Airway epithelial cell (primary cell): ENCODE results near the gene OR2A7. TPM values are rescaled to one million over a fixed set of nuclear protein-coding genes. Genes with fewer than 3 reads are reported as not detected.

Source experiments
- total RNA-seq: library from RNA; depleted of rRNA; stranded (reverse); fragments of >200 nt; gene quantifications from 2 replicates; pipeline ENCODE4 v1.2.3, GENCODE V29; 2015

OR2A7 gene
- total RNA-seq, result 2.5 and 2.7 TPM in 2 replicates

GRCh38 chr7:144264692-144265091 lies at the start of gene OR2A7:
Gene OR2A7, minus strand, starts transcription at chr7:144264792. Its CDS starts 5,164 bp downstream, at chr7:144259628.

GRCh38 chr7:144311872-144312469 lies 47.4 kb upstream of the OR2A7 start, which contains the start of gene OR2A1:
Gene OR2A1, plus strand, starts transcription at chr7:144312419. Its CDS starts 5,706 bp downstream, at chr7:144318125.

GRCh38 chr7:144269188-144269587 lies 4.6 kb upstream of the OR2A7 start, which contains the start of gene CTAGE8:
Gene CTAGE8, minus strand, starts transcription at chr7:144269288. Its CDS starts 38 bp downstream, at chr7:144269250.

GRCh38 chr7:144239365-144239764 lies 25.2 kb downstream of the OR2A7 start, which contains the start of gene OR2A42:
Gene OR2A42, minus strand, starts transcription at chr7:144239605. Its CDS starts 6,762 bp downstream, at chr7:144232843.

Other genes starting within 250 kb of the OR2A7 start
- gene OR2A5, start 215.8 kb downstream of the OR2A7 start, total RNA-seq, result not detected in 2 replicates
- gene OR2A25, start 195.0 kb downstream of the OR2A7 start, total RNA-seq, result not detected in 2 replicates
- not detected in 2 replicates for gene OR2A12, start 178.5 kb downstream of the OR2A7 start, total RNA-seq
- gene OR2A2, start 155.2 kb downstream of the OR2A7 start, total RNA-seq, result not detected in 2 replicates
- gene OR2A14, start 141.6 kb downstream of the OR2A7 start, total RNA-seq, result not detected in 2 replicates
- 1.4 and 1.5 TPM in 2 replicates for gene CTAGE4, start 81.3 kb downstream of the OR2A7 start, total RNA-seq
- 4.0 and 7.8 TPM in 2 replicates for gene ARHGEF35, start 69.0 kb downstream of the OR2A7 start, total RNA-seq
- gene OR2A42, start 25.2 kb downstream of the OR2A7 start, total RNA-seq, result not detected in 2 replicates
- 0.51 and 1.1 TPM in 2 replicates for gene CTAGE8, start 4.5 kb upstream of the OR2A7 start, total RNA-seq
- gene OR2A1, start 47.6 kb upstream of the OR2A7 start, total RNA-seq, result not detected in 2 replicates
- gene ARHGEF5, start 90.6 kb upstream of the OR2A7 start, total RNA-seq, result 34.1 and 40.6 TPM in 2 replicates
- not detected in 2 replicates for gene NOBOX, start 138.9 kb upstream of the OR2A7 start, total RNA-seq